ENCODE measurements around the gene ARHGEF3. TPM values are rescaled to one million over a fixed set of nuclear protein-coding genes. Genes with fewer than 3 reads are reported as not detected.

Gene ARHGEF3
- total and polyA plus RNA-seq, 4 donors: 10.4 to 40.9 (median 21.0) TPM

DNA sequence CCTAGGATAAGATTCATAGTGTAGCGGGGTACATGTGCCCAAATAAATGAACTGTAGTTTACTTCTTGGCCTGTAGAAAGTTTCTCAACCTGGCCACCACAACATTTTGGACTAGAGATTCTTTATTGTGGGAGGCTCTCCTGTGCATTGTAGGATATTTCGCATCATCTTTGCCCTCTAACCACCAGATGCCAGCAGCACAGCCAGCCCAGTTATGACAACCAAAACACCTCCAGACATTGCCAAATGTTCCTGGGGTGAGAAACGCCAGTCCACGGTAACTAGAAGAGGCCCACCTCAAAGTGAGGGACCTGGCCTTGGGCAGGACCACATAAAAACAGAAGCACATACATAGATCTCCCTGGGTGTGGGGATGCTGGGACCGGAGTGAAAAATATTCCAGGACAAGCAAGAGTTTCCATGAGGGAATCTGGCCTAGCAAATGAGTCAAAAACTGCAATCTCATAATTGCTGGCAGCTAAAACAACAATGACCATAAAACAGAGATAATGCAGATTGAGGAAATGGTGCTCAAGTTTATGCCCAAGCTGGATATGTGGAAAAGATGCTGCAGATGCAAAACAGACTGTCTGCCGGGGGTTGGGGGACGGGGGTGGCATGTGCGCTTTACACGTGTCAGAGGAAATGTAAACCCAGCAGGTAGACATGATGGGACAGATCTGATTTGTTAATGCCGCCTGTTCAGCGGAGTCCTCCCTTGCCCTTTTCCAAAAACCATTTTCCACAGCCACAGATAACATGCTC, 39.7 kb downstream of the ARHGEF3 start:
- H3K36me3 ChIP-seq (ENCODE audit: control insufficient read depth in 4 of 4, insufficient read depth in 4 of 4, low read length in 4 of 4): peaks cover 0 to 2% (median 0%) of the 10 kb centered on the region in 4 donors
- H3K9ac ChIP-seq (ENCODE audit: insufficient read depth in 1 of 2, low read length in 2 of 2): no peak overlapping the region
- TF ChIP-seq, protein P1, sequence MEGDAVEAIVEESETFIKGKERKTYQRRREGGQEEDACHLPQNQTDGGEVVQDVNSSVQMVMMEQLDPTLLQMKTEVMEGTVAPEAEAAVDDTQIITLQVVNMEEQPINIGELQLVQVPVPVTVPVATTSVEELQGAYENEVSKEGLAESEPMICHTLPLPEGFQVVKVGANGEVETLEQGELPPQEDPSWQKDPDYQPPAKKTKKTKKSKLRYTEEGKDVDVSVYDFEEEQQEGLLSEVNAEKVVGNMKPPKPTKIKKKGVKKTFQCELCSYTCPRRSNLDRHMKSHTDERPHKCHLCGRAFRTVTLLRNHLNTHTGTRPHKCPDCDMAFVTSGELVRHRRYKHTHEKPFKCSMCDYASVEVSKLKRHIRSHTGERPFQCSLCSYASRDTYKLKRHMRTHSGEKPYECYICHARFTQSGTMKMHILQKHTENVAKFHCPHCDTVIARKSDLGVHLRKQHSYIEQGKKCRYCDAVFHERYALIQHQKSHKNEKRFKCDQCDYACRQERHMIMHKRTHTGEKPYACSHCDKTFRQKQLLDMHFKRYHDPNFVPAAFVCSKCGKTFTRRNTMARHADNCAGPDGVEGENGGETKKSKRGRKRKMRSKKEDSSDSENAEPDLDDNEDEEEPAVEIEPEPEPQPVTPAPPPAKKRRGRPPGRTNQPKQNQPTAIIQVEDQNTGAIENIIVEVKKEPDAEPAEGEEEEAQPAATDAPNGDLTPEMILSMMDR (IDR thresholded peaks at IDR 0.05; ENCODE audit: control extremely low read depth, extremely low read depth): no peak
- H3K4me3 ChIP-seq: no peak overlapping the region
- no peak for ATAC-seq (ENCODE audit: insufficient read depth, low FRiP score)
- DNase-seq: no peak
- H3K4me1 ChIP-seq (ENCODE audit: control insufficient read depth in 5 of 5, insufficient read depth in 5 of 5, low read length in 5 of 5): peaks cover 0 to 16% (median 6%) of the 10 kb centered on the region in 5 donors
- peak overlapping the region in 1 of 2 donors; percentile 24 for H3K27ac ChIP-seq (ENCODE audit: low read depth in 1 of 2, low read length in 1 of 2)
- H3K9me3 ChIP-seq (ENCODE audit: control insufficient read depth in 4 of 4, insufficient read depth in 3 of 4, low read length in 3 of 4): no peaks in the 10 kb centered on the region
- H3K27me3 ChIP-seq (ENCODE audit: control insufficient read depth in 3 of 3, insufficient read depth in 3 of 3, low read length in 2 of 3): no peaks in the 10 kb centered on the region
- 85% methylated on average over 11 of the region's 11 CpGs for WGBS, 2 donors

- TF ChIP-seq, protein P1 (IDR thresholded peaks at IDR 0.05; ENCODE audit: control extremely low read depth, extremely low read depth): no peak
- no peak for DNase-seq
- Histone ChIP-seq H3K9me3 (ENCODE audit: control insufficient read depth in 4 of 4, insufficient read depth in 3 of 4, low read length in 3 of 4) (no peaks in the 10 kb centered on the region), H3K4me3 (no peak overlapping the region), H3K9ac (ENCODE audit: insufficient read depth in 1 of 2, low read length in 2 of 2) (no peak overlapping the region), H3K27ac (ENCODE audit: low read depth in 1 of 2, low read length in 1 of 2) (no peak overlapping the region), H3K4me1 (ENCODE audit: control insufficient read depth in 5 of 5, insufficient read depth in 5 of 5, low read length in 5 of 5) (peaks cover 0 to 18% (median 6%) of the 10 kb centered on the region in 5 donors), H3K36me3 (ENCODE audit: control insufficient read depth in 4 of 4, insufficient read depth in 4 of 4, low read length in 4 of 4) (no peaks in the 10 kb centered on the region), H3K27me3 (ENCODE audit: control insufficient read depth in 3 of 3, insufficient read depth in 3 of 3, low read length in 2 of 3) (no peaks in the 10 kb centered on the region)
- no peak for ATAC-seq (ENCODE audit: insufficient read depth, low FRiP score)
- WGBS, 2 donors: 97 to 98% methylated on average over 2 of the region's 2 CpGs
These were observed 40.7 kb downstream of the ARHGEF3 start for GRCh38 chr3:56761023-56761422.

- no peak overlapping the region for H3K4me3 ChIP-seq
- WGBS, 2 donors: 80 to 95% methylated on average over 3 of the region's 3 CpGs
- TF ChIP-seq, protein P1 (IDR thresholded peaks at IDR 0.05; ENCODE audit: control extremely low read depth, extremely low read depth): no peak
- H3K36me3 ChIP-seq (ENCODE audit: control insufficient read depth in 4 of 4, insufficient read depth in 4 of 4, low read length in 4 of 4): no peaks in the 10 kb centered on the region
- peaks cover 0 to 20% (median 8%) of the 10 kb centered on the region in 5 donors for H3K4me1 ChIP-seq (ENCODE audit: control insufficient read depth in 5 of 5, insufficient read depth in 5 of 5, low read length in 5 of 5)
- no peak for ATAC-seq (ENCODE audit: insufficient read depth, low FRiP score)
- no peaks in the 10 kb centered on the region for H3K9me3 ChIP-seq (ENCODE audit: control insufficient read depth in 4 of 4, insufficient read depth in 3 of 4, low read length in 3 of 4)
- DNase-seq: no peak
- peak overlapping the region in 1 of 2 donors; percentile 35 for H3K27ac ChIP-seq (ENCODE audit: low read depth in 1 of 2, low read length in 1 of 2)
- H3K9ac ChIP-seq (ENCODE audit: insufficient read depth in 1 of 2, low read length in 2 of 2): no peak overlapping the region
- H3K27me3 ChIP-seq (ENCODE audit: control insufficient read depth in 3 of 3, insufficient read depth in 3 of 3, low read length in 2 of 3): no peaks in the 10 kb centered on the region
These were observed 42.2 kb downstream of the ARHGEF3 start for GRCh38 chr3:56759532-56759931.

Data from lung (tissue), 12 donors.